Endothelial cell of umbilical vein (primary cell): ENCODE results near the gene FYN. TPM values are rescaled to one million over a fixed set of nuclear protein-coding genes. Genes with fewer than 3 reads are reported as not detected.

Experiments
- BruUV-seq: library from RNA; stranded (reverse); fragments of 400-500 nt; replicated peaks from 2 replicates; lab custom pipeline; 2021; lab: Mats Ljungman, UMichigan
- CTCF ChIA-PET: fragments of 300-600, 350-600 bp; sonication (Branson Sonifier 250); formaldehyde crosslinking; loops from one replicate; lab custom pipeline; 2021; ENCODE audit warnings: antibody characterized with exemption, inconsistent platforms; lab: Charles Lee
- POLR2A ChIA-PET: fragments of 300-600, 350-600 bp; sonication (Branson Sonifier 250); formaldehyde crosslinking; loops from one replicate; lab custom pipeline; 2021; ENCODE audit warnings: antibody characterized with exemption, inconsistent platforms; lab: Charles Lee
- DNase-seq: peaks from one replicate; pipeline ENCODE4 v3.0.0-alpha.2; 2011; ENCODE audit warnings: low read depth, low spot score
- FAIRE-seq: peaks from 2 replicates; lab custom pipeline; 2011; peaks lifted over from hg19 to GRCh38; lab: Jason Lieb, UNC
- H2AFZ ChIP-seq: 2 replicates; pipeline ENCODE4 v1.6.0; 2012; ENCODE audit warnings: low read depth, low read length, control low read depth, inconsistent platforms
- H3K27ac ChIP-seq: 2 replicates; pipeline ENCODE4 v1.5.1; 2011; ENCODE audit warnings: low read depth, mild to moderate bottlenecking, control low read depth, low read length, moderate library complexity; ENCODE audit not compliant: insufficient read depth
- H3K27me3 ChIP-seq, 2 experiments: 2 replicates each; pipeline versions ENCODE4 v1.6.0 to v1.6.1; 2011; ENCODE audit warnings: low read length in 2 of 2, mixed read lengths in 1 of 2; ENCODE audit not compliant: control insufficient read depth in 2 of 2, insufficient read depth in 2 of 2
- H3K36me3 ChIP-seq, 2 experiments: 2 replicates in 1 of 2; 3 replicates in 1 of 2; pipeline ENCODE4 v1.5.1; 2011; ENCODE audit warnings: low read length in 2 of 2, mild to moderate bottlenecking in 1 of 2, moderate library complexity in 1 of 2; ENCODE audit not compliant: control insufficient read depth in 2 of 2, insufficient read depth in 2 of 2; ENCODE audit errors: extremely low read depth in 1 of 2
- H3K4me1 ChIP-seq: 3 replicates; pipeline ENCODE4 v1.5.1; 2011; ENCODE audit warnings: mild to moderate bottlenecking, low read length; ENCODE audit not compliant: control insufficient read depth, insufficient read depth; ENCODE audit errors: extremely low read depth
- H3K4me2 ChIP-seq: 2 replicates; pipeline ENCODE4 v1.6.1; 2011; ENCODE audit warnings: low read length, control low read depth, mixed read lengths; ENCODE audit not compliant: insufficient read depth
- H3K4me3 ChIP-seq, 3 experiments: fragments of 200-600 bp in 1 of 3; sonication (generic), shearing (Covaris generic) in 1 of 3; replicated peaks in 1 of 3; 2 replicates each; pipeline ENCODE4 v1.5.1; 2011 to 2016; ENCODE audit warnings: control low read depth in 3 of 3, low read length in 3 of 3, mild to moderate bottlenecking in 2 of 3, inconsistent platforms in 1 of 3, low read depth in 1 of 3, moderate library complexity in 1 of 3; ENCODE audit not compliant: insufficient read depth in 1 of 3
- H3K79me2 ChIP-seq: 2 replicates; pipeline ENCODE4 v1.6.0; 2012; ENCODE audit warnings: low read length, inconsistent platforms; ENCODE audit not compliant: control insufficient read depth, insufficient read depth
- H3K9ac ChIP-seq: replicated peaks from 2 replicates; pipeline ENCODE3; 2011; ENCODE audit warnings: low read length, control low read depth; ENCODE audit not compliant: insufficient read depth; ENCODE audit errors: extremely low read depth
- H3K9me1 ChIP-seq: replicated peaks from 3 replicates; pipeline ENCODE4 v1.6.0; 2011; ENCODE audit warnings: mild to moderate bottlenecking, low read length; ENCODE audit not compliant: control insufficient read depth, insufficient read depth; ENCODE audit errors: extremely low read depth
- H3K9me3 ChIP-seq: replicated peaks from 2 replicates; pipeline ENCODE4 v1.5.1; 2012; ENCODE audit warnings: low read length, inconsistent platforms; ENCODE audit not compliant: control insufficient read depth, insufficient read depth
- H4K20me1 ChIP-seq: replicated peaks from 2 replicates; pipeline ENCODE3; 2011; ENCODE audit warnings: mild to moderate bottlenecking, low read length; ENCODE audit not compliant: control insufficient read depth, insufficient read depth; ENCODE audit errors: extremely low read depth
- CTCF ChIP-seq, 2 donors: IDR thresholded peaks; 1 replicate in 1 of 2; 2 replicates in 1 of 2; pipeline ENCODE4 v1.5.1; 2011; ENCODE audit warnings: low read length in 2 of 2, mild to moderate bottlenecking in 2 of 2, moderate library complexity in 2 of 2, control low read depth in 1 of 2, inconsistent platforms in 1 of 2, low read depth in 1 of 2; ENCODE audit not compliant: insufficient read depth in 1 of 2; ENCODE audit errors: extremely low read depth in 1 of 2
- EZH2 ChIP-seq: IDR thresholded peaks from 2 replicates; pipeline ENCODE4 v1.6.1; 2012; ENCODE audit warnings: borderline replicate concordance, low read depth, mild to moderate bottlenecking, moderate library complexity, low read length, inconsistent platforms; ENCODE audit not compliant: severe bottlenecking
- FOS ChIP-seq: IDR thresholded peaks from 2 replicates; pipeline ENCODE4 v1.6.1; 2011; ENCODE audit warnings: mild to moderate bottlenecking, low read length, moderate library complexity, borderline replicate concordance; ENCODE audit not compliant: insufficient read depth
- GATA2 ChIP-seq: IDR thresholded peaks from 2 replicates; pipeline ENCODE4 v1.7.0; 2011; ENCODE audit warnings: low read depth, mild to moderate bottlenecking, moderate library complexity, mixed read lengths, low read length; ENCODE audit not compliant: insufficient read length, insufficient read depth
- JUN ChIP-seq: IDR thresholded peaks from 2 replicates; pipeline ENCODE4 v1.6.1; 2011; ENCODE audit warnings: borderline replicate concordance, low read depth; ENCODE audit not compliant: insufficient read length, insufficient read depth
- MYC ChIP-seq: IDR thresholded peaks from one replicate; pipeline ENCODE4 v1.6.1; 2011; ENCODE audit warnings: mild to moderate bottlenecking, low read depth, low read length
- POLR2A ChIP-seq: IDR thresholded peaks from 2 replicates; pipeline ENCODE4 v1.6.1; 2012; ENCODE audit warnings: low read depth, mild to moderate bottlenecking, control low read depth, low read length
- POLR2AphosphoS5 ChIP-seq: IDR thresholded peaks from 2 replicates; pipeline ENCODE4 v1.6.1; 2012; ENCODE audit warnings: low read depth, mild to moderate bottlenecking, control low read depth, low read length, moderate library complexity; ENCODE audit not compliant: insufficient read depth
- dilution Hi-C: fragments of 300-500 bp; cut with MboI; formaldehyde crosslinking; loops from one replicate; pipeline ENCODE4 v1.15.0; 2019; ENCODE audit warnings: low sequenced_read_pairs; ENCODE audit not compliant: extremely low pct_ligation_motif_present
- intact Hi-C: fragments of 100-400 bp; cut with micrococcal nuclease; formaldehyde crosslinking; loops from one replicate; pipeline ENCODE4 v1.10.0; 2022
- polyA plus RNA-seq, 4 experiments: library from polyadenylated mRNA; depleted of rRNA in 3 of 4; stranded (reverse) in 3 of 4; unstranded in 1 of 4; fragments of >200 nt; gene quantifications; 2 replicates each; pipeline versions ENCODE4 v1.2.1 to v1.2.3, GENCODE V29; 2011 to 2012; ENCODE audit warnings: missing spikeins in 1 of 4
- total RNA-seq: library from RNA; stranded (reverse); gene quantifications from 2 replicates; pipeline ENCODE4 v1.2.3, GENCODE V29; 2021
- TF ChIP-seq, protein P1 (sequence below): IDR thresholded peaks from 2 replicates; pipeline ENCODE4 v1.6.1; 2011; ENCODE audit not compliant: insufficient read depth, insufficient read length

The FYN gene
- total and polyA plus RNA-seq, 2 donors (not counting 3 experiments of a cell fraction or from before 2014, with no cell fraction given), result 69.0 to 143 TPM

DNA sequence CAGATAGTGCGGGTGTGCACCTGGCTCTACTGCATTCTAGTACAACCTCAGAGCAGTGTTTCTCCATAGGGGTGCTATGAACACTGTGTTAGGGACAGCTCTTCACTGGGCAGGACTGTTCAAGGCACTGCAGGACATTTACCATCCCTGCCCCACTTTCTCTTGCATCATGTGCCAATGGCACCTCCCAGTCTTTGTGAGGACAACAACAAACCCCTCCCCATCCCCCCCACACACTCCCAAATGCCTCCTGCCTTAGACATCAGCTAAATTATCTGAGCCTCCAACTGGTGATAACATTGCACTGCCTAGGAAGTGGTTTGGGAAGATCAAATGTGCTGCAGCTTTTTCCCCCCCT lies 98.9 kb downstream of the FYN start:
- TF ChIP-seq CTCF (IDR thresholded peaks at IDR 0.05; ENCODE audit: extremely low read depth in 1 of 2, insufficient read depth in 1 of 2, low read depth in 1 of 2, low read length in 2 of 2), result no peak
- no peak for TF ChIP-seq MYC
- TF ChIP-seq POLR2A, result no peak
- no peak for TF ChIP-seq POLR2AphosphoS5
- no peak for TF ChIP-seq EZH2
- TF ChIP-seq JUN, result no peak
- TF ChIP-seq FOS, result no peak
- TF ChIP-seq, protein P1, sequence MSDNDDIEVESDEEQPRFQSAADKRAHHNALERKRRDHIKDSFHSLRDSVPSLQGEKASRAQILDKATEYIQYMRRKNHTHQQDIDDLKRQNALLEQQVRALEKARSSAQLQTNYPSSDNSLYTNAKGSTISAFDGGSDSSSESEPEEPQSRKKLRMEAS, result no peak
- TF ChIP-seq GATA2, result no peak
- dilution Hi-C loops, result no loop called here
- no peaks in the 10 kb centered on the region for H3K36me3 ChIP-seq

More for the DNA sequence above, 98.9 kb downstream of the FYN start:
- Histone ChIP-seq H3K9me3 (no peaks in the 10 kb centered on the region), H3K4me3 (no peak overlapping the region), H3K79me2 (no peaks in the 10 kb centered on the region), H3K9ac (no peak overlapping the region), H2AFZ (no peak overlapping the region), H3K4me1 (no peaks in the 10 kb centered on the region), H3K27me3 (no peaks in the 10 kb centered on the region), H3K9me1 (no peaks in the 10 kb centered on the region), H3K4me2 (no peak overlapping the region), H3K27ac (no peak overlapping the region), H4K20me1 (no peaks in the 10 kb centered on the region)
- BruUV-seq, result no TSS peak
- ChIA-PET CTCF (interaction anchor here (1.4 to 1.9 kb wide), 2 partner anchors 10 to 11 kb away, joined by 6 to 7 read pairs; no protein-coding TSS in a partner anchor), POLR2A (no interaction called here)
- intact Hi-C loops, result no loop called here
- FAIRE-seq, result no peak
- DNase-seq, result no peak
